Measurements from ENCODE around the gene MND1.
"Not testable (repeated sequence)": the region's sequence is repeated elsewhere in the genome, so short reads cannot be mapped to it uniquely, and the experiment has no call there.

MND1 gene

DNA sequence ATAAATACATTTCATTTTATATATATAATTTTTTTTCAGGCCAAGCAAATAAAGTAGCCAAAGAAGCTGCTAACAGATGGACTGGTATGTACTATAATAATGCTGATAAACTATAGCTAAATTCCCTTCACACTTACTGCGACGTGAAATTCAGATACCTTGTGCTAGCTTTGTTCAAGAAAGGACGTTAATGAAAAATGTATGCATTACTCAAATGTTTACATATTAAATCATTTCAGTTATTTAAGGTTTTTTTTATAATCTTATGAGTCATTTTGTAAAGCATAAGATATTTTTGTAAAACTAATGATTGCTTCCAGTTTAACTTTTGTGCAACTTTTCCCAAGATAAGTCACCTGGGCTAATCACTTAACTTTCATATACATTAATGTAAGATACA is 64.4 kb downstream of the MND1 start:
- DNase-seq, result no peak

DNA sequence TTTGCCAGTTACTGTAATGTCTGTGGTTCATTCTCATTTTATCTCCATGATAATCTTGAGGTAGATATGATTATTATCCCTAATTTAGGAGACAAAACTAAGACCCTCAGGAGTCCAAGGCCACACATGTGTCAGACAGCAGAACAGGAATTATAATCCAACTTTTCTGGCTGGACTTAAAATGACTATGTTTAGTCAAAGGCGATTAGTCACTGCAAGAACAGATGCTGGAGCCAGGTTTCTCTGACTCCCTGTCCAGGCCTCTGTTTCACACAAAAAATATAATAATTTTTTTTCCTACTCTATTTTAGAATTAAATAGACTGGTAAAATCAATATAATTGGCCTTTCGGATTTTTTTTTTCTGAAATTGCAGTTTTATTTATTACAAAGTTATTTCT is 64.9 kb downstream of the MND1 start:
- no peak for DNase-seq

DNA sequence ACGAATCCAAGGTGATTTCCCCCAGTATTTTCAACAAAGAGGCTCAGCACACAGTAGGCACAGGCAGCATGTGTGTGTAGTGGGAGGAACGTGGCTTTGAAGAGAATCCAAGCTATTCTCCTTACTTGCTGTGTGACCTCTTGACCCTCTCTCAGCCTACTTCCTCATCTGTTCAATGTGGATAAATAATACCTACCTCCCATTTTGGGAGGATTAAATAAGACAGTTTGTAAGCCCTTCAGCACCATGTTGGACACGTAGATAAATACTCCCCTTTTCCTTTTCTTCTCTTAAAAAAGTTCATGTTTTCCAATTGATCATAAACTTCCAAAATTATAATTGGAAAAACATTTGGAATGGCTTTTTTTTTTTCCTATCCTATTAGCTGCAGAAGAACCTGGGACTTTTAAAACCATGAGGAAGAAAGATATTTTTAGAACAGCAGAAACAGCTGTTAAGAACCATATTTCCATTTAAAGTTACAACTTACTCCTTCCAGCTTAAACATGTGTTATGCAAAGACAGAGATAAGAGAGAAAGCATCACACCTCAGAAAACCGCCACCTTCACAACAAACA is 65.5 kb downstream of the MND1 start:
- no peak for DNase-seq

DNA sequence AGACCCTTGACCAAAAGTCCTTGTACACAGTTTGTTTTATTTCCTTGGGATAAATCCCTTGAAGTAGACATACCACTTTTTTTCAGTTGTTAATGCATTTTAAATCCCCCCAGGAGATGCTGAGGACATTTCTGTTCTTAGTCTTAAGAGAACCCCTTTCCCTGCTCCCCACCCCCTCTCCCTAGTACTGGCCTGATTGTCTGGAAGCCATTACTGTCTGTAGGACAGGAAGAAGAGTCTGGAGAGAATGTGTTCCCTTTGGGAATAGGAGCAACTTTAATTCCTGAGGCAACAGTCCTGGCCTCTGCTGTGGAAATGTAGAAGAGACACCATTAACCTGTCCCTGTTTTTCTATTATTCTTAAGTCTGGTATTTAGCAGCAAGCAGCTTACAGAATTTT is 69.4 kb downstream of the MND1 start:
- DNase-seq, result no peak

DNA sequence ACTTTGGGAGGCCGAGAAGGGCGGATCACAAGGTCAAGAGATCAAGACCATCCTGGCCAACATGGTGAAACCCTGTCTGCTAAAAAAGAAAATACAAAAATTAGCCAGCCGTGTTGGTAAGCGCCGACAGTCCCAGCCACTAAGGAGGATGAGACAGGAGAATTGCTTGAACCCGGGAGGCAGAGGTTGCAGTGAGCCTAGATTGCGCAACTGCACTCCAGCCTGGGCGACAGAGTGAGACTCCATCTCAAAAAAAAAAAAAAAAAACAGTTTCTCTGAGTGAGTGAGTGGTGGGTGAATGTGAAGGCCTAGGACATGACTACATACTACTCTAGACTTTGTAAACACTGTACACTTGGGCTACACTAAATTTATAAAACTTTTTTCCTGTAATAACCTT is 72.0 kb downstream of the MND1 start:
- DNase-seq, result not testable (repeated sequence)

DNA sequence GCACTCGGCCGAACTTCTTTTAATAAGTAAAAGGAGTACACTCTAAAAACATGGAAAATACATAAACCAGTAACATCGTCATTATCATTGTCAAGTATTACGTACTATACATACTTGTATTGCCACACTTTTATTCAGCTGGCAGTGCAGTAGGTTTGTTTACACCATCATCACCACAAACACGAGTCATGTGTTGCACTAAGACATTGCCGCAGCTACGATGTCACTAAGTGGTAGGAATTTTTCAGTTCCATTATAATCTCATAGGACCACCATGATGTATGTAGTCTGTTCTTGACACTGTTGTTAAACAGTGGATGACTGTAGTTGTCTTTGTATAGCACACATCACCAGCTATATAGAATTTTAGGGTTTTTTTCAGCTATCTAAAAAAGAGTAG is 73.6 kb downstream of the MND1 start:
- DNase-seq, result no peak

DNA sequence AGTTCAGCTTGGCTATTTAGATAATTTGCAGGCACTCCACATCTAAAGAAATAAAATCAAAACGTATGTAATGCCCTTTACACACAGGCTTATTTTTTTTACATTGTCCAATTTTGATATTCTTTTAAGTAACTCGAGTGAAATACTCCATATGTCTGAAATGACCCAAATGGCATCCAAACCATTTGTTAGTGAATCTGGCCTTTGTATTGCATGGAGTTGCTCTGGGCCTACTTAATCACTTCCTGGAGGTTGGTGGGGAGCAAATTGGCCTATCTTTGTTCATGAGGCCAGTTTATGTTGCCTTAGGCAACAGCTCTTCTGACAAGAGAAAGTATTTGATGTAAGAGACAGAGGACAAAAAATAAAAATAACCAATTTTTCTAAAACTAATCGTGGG is 74.1 kb downstream of the MND1 start:
- no peak for DNase-seq

DNA sequence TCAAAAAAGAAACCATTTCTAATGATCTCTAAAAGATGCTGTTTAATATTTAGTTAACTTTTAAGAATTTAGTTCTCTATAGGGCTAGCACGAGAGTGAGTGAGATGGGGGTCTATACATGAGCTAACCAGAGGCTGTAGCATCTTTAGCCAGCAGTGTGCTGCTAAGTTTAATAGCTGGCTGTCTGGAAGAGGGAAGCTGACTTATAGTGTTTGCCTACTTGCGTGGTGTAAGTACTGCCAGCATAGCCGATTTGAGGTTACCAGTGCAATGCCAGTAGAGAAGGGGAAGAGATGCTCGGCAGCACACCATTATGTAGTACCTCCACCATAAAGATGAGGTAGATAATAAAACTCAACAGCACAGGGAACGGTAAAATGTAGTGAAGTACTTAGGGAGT is 74.5 kb downstream of the MND1 start:
- DNase-seq, result no peak

DNA sequence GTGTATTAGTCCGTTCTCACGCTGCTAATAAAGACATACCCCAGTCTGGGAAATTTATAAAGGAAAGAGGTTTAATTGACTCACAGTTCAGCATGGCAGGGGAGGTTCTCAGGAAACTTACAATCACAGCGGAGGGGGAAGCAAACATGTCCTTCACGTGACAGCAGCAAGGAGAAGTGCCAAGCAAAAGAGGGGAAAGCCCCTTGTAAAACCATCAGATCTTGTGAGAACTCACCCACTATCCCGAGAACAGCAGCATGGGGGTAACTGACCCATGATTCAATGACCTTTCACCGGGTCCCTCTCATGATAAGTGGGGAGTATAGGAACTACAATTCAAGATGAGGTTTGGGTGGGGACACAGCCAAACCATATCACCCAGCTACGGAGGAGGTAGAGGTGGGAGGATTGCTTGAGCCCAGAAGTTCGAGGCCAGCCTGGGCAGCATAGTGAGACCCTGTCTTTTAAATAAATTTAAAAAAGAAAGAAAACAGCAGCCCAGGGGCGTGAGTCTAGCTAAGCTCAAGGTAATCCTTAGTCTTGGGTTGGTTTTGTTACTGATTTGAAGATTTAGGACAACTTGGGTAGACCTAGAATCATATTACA is 75.3 kb downstream of the MND1 start:
- no peak for DNase-seq

DNA sequence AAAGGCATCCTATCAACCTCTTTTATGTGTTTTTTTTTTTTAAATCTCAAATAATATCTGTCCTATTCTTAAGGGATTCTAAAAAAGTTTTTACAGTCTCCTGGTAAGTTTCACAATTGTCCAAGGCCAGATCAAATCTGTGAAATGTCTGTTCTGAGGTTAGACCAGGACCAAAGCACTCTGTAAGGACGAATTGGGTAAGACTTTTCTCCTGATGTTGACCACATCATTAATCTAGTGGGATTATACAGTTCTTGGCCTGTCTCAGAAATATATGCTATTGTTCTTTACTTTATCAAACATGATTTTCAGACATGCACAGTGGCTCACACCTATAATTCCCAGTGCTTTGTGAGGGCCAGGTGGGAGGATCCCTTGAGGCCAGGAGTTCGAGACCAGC is 75.9 kb downstream of the MND1 start:
- no peak for DNase-seq

DNA sequence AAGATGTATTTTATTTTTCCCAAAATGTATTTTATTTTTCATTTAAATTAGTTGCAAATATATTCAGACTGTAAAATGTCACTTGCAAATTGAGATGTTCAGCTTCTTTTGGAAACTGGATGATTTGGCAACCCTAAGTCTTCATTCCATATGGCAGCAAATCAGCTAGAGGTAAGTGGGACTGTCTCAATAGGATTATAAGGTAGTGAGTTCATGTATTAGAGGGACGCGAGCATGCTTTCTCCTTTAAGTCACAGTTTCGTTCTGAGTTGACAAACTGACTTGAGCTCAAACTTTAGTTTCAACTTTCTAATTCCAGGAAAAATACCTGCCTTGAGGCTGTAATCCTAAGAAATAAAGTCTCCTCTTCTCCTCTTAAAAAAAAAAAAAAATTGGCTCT is 77.5 kb downstream of the MND1 start:
- peak in 1 of 5 donors; percentile 81 for DNase-seq

DNA sequence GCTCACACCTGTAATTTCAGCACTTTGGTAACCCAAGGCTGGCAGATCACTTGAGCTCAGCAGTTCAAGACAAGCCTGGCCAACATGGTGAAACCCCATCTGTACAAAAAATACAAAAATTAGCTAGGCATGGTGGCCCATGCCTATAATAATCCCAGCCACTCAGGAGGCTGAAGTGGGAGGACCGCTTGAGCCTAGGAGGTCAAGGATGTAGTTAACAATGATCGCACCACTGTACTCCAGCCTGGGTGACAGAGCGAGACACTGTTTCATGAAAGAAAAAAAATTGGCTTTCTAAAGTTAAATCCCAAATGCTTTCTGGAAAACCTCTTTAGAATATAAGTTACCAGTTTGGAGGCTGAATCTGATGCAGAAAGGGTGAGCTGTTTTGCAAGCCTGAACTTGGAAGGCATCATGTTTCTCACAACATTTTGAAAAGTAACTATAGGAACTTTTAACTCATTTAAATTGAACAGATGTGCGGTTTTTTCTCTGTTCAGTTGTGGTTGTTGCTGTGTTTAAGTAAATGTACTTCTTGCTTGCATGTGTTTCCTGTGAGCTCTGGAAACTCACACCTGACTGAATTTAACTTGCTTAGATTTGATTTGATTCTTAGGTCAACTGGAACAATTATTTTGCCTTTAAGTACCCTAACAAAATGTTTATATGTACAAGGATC is 81.9 kb downstream of the MND1 start:
- peak in 1 of 5 donors; percentile 51 for DNase-seq

DNA sequence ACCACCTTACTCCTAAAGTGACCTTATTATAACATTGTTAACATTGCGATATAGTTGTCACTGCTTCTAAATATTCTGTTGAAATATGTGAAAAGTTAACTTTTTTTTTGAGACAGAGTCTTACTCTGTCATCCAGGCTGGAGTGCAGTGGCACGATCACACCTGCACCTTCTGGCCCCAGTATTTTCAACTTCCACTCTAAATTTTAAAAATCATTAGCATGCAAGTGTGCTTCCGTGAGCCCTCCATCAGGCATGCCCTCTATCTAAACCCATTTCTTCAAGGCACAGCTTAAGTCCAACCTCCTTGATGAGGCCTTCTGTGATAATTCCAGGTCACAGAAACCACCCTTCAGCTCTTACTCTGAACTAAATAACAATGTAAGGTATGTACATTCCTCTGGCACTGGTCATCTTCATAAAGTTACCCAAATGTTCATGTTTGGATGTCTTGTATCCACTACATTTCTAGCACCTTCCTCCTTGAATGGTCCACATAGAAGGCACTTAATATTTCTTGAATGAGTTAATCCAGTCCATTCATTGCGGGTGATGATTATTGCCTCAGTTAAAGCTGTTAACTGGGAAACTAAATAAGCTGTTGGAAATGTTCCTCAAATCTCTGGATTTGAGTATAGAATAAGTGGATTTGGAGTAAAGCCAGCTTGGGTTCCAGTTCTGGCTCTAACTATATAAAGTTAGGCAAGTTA is 83.0 kb downstream of the MND1 start:
- DNase-seq, result no peak

DNA sequence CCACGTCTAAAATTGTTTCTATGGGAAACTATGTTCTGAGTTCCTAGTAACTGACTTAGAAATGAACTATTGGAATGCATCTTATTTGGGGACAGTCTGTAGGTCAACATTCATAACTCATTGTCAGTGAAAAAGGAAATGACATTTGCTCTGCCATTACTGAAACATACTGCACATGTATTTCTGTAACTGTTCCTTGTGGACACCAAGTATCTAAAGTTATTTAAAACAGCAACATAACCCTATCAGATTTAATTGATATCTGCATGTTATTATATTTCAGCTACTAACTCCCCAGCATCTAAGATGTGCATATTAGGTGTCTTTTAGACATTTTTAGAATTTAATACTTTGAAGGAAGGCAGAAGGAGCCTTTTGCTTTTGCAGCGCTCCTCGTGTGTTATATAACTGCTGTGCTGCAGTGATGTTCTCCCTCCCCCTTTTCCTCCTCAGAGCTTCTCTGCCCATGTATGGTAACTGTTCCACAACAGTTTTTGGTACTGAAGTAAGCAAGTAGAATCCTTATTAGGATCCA is 84.5 kb downstream of the MND1 start:
- no peak for DNase-seq

DNA sequence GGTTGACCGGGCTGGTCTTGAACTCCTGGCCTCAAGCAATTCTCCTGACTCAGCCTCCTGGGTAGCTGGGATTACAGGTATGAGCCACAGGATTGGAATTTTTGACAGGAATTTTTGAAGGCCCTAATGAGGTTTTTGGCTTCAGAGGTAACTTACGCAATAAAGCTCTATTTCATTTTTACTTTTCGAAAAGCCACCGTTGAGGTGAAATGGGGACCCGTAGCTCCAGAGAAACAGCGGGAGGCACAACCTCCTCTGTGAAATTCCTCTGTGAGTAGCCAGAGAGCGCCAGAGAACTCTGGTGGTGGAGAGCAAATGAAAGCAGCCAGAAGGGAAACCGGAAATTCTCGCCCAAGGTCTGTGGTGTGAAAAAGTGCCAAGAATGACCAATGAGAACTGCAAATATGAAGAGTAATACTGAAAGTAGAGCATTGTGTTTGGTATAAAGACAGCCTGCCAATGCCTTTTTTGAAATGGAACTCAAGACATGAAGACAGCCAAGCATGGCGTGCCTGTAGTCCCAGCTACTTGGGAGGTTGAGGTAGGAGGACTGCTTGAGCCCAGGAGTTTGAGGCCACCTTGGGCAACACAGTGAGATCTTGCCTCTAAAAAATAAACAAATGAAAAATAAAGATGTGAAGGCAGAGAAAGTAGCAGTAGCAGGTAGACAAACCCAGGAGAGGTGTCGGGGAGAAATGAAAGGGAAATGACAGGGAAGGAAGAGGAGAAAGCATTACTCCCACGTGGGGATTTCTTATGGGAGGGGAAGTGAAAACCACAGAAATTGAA is 88.7 kb downstream of the MND1 start:
- DNase-seq, result peak; percentile 22 to 92 (median 49)

DNA sequence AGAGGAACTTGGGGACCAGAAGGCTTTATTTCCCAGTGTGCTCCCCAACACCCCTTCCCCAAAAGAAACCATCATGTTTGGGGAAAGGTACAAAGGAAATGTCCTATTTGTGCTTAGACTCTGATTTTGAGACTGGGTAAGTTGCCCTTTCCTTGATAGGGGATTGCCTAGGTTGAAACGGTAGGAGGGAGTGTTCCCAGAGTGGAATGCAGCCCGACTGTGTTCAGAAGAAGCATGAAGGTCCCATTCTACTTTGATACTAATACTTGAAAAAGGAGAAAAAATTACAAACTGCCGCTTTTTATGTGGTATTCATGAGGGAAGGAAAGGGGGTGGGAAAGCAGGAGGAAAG is 89.2 kb downstream of the MND1 start:
- DNase-seq, result no peak

DNA sequence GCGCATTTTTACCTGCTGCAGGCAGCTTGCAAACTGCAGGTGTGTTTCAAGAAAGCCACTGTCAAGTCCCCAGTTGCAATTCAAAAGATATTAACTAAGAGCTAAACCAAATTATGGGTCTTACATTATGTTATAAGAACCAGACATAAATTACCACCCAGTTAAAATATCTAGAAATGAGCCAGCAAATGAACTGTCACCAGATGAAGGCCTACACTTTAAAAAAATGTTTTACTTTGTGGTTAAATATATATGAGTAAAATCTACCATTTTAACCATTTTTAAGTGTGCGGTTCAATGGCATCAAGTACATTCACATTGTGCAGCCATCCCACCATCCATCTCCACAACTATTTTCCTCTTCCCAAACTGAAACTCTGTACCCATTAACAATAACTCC is 89.7 kb downstream of the MND1 start:
- no peak for DNase-seq

DNA sequence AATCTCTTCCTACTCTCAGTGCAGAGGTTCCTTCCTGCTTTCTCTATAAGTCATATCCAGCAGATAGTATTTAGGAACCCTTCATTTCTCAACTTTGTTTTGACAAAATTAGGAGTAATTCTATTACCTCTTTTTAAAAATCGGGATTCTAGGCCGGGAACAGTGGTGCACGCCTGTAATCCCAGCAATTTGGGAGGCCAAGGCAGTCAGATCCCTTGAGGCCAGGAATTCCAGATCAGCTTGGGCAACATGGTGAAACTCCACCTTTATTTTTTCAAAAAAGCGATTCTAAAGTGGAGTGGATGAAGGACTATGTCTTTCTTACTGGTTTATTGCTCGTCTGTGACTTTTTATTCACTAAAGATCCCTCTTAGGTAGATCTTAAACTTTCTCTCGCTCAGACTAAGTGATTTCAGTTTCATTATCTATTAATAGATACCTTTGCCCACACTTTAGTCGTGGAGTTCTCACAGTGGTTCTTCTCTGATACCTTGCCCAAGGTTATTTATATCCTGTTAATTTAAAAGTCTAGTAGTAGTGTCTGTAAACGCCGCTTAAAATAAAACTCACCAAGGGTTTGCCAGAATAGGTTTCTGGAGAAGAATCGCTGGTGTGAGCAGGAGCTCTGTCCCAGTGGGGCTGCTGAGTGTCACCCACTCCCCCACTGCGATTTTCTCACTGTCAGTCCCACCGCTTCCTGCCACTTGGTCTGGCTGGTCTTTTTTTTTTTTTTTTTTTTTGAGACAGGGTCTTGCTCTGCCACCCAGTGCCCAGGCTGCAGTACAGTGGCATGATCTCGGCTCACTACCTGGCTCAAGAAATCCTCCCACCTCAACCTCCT is 94.6 kb downstream of the MND1 start:
- DNase-seq, result peak in 3 of 5 donors; percentile 10 to 47 (median 15)

DNA sequence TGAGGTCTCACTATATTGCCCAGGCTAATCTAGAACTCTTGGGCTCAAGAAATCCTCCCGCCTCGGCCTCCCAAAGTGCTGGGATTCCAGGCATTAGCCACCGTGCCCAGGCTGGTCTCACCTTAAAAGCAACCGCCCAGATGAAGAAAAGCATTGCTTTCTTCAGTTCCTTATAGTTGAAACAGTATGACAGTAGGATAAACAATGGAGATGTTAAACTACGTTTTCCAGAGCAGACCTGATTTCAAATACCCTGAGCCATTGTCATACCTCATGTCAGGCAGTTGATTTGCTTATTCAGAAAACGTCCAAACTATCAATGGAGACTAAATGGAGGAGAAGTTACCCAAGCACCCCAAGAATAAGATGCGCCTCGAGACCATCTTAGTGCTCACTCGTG is 95.3 kb downstream of the MND1 start:
- no peak for DNase-seq

DNA sequence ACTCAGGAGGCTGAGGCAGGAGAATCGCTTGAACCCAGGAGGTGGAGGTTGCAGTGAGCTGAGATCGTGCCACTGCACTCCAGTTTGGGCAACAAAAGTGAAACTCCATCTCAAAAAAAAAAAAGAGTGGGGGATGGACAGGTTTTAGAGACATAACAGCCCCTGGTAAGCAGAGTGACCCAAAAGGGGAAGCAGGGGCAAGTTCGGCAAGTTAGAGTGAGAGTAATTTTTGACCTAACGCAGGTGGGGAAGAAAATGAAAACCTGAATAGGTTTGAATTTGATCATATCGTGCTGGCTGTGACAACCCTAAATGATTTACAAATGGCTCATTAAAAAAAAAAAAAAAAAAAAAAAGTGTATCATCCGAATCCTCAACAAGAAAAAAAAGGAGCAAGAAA is 96.0 kb downstream of the MND1 start:
- no peak for DNase-seq

DNA sequence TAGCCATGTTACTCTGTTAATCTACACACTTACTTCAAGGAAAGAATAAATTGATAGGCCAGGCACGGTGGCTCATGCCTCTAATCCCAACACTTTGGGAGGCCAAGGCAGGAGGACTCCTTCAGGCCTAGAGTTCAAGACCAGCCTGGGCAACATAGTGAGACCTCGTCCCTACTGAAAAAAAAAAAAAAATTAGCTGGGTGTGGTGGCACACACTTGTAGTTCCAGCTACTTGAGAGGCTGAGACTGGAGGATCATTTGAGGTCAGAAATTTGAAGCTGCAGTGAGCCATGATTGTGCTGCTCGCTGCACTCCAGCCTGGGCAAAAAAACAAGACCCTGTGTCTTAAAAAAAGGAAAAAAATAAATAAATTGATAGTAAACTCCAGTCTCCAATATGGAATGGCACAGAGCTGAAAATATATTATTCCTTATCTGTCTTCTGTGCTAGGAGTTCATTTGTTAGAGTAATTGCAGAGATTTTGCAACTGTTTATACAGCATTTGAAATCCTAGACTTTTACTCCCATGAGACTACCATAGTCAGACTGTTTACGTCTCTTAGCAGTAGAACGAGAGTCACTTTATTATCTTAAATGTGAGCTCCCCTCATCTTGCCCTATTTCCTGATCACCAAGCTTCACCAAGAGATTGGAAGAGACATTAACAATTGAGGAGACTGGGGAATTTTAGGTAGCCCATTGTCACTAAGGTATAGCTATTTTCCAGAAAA is 102.9 kb downstream of the MND1 start:
- DNase-seq, result no peak
